H9 (cell line): ENCODE measurements around the gene ANKRD49. TPM values are rescaled to one million over a fixed set of nuclear protein-coding genes. Genes with fewer than 3 reads are reported as not detected.

Source experiments
- DNase-seq: peaks from one replicate; pipeline ENCODE4 v3.0.0-alpha.2; 2017
- H2AFZ ChIP-seq: one replicate; pipeline ENCODE4 v1.6.1; 2013; ENCODE audit warnings: mild to moderate bottlenecking, low read length, control low read depth, moderate library complexity
- H2AK5ac ChIP-seq: 2 replicates; pipeline ENCODE4 v1.6.1; 2013; ENCODE audit warnings: low read length, control low read depth, mixed read lengths; ENCODE audit not compliant: insufficient read length
- H2BK120ac ChIP-seq: one replicate; pipeline ENCODE4 v1.6.1; 2013; ENCODE audit warnings: low read depth, mild to moderate bottlenecking, low read length, control low read depth, inconsistent platforms; ENCODE audit not compliant: poor library complexity, severe bottlenecking
- H2BK12ac ChIP-seq: 2 replicates; pipeline ENCODE4 v1.6.1; 2013; ENCODE audit warnings: low read length, control low read depth, mixed read lengths, low read depth; ENCODE audit not compliant: insufficient read length
- H2BK15ac ChIP-seq: 2 replicates; pipeline ENCODE4 v1.6.1; 2013; ENCODE audit warnings: low read depth, low read length, control low read depth
- H2BK20ac ChIP-seq: one replicate; pipeline ENCODE4 v1.6.1; 2013; ENCODE audit warnings: low read depth, mild to moderate bottlenecking, low read length, control low read depth, inconsistent platforms; ENCODE audit not compliant: poor library complexity, severe bottlenecking
- H2BK5ac ChIP-seq: 2 replicates; pipeline ENCODE4 v1.6.1; 2013; ENCODE audit warnings: low read length, control low read depth, mixed read lengths; ENCODE audit not compliant: insufficient read length
- H3K14ac ChIP-seq: 2 replicates; pipeline ENCODE4 v1.6.1; 2013; ENCODE audit warnings: low read length, control low read depth; ENCODE audit not compliant: insufficient read depth
- H3K18ac ChIP-seq: 2 replicates; pipeline ENCODE4 v1.6.1; 2013; ENCODE audit warnings: low read depth, mild to moderate bottlenecking, mixed read lengths, low read length, control low read depth; ENCODE audit not compliant: insufficient read length
- H3K23ac ChIP-seq: 2 replicates; pipeline ENCODE4 v1.6.1; 2013; ENCODE audit warnings: low read length, control low read depth, mixed read lengths, low read depth; ENCODE audit not compliant: insufficient read length
- H3K23me2 ChIP-seq: 2 replicates; pipeline ENCODE4 v1.6.1; 2013; ENCODE audit warnings: low read depth, mild to moderate bottlenecking, mixed read lengths, low read length, control low read depth; ENCODE audit not compliant: insufficient read length, poor library complexity, severe bottlenecking
- H3K27ac ChIP-seq: 2 replicates; pipeline ENCODE4 v1.5.1; 2013; ENCODE audit warnings: low read length, control low read depth, mixed read lengths, low read depth; ENCODE audit not compliant: insufficient read length
- H3K27me3 ChIP-seq: 2 replicates; pipeline ENCODE4 v1.6.1; 2013; ENCODE audit warnings: low read length, control low read depth, inconsistent platforms; ENCODE audit not compliant: insufficient read depth
- H3K4ac ChIP-seq: 2 replicates; pipeline ENCODE4 v1.6.1; 2013; ENCODE audit warnings: low read depth, mild to moderate bottlenecking, control low read depth, inconsistent platforms, low read length, moderate library complexity
- H3K4me1 ChIP-seq: 2 replicates; pipeline ENCODE4 v1.6.1; 2013; ENCODE audit warnings: low read length, control low read depth, inconsistent platforms; ENCODE audit not compliant: insufficient read depth
- H3K4me2 ChIP-seq: 2 replicates; pipeline ENCODE4 v1.6.1; 2013; ENCODE audit warnings: low read length, control low read depth, mixed read lengths; ENCODE audit not compliant: insufficient read length, insufficient read depth
- H3K56ac ChIP-seq: 2 replicates; pipeline ENCODE4 v1.6.1; 2013; ENCODE audit warnings: low read depth, mild to moderate bottlenecking, mixed read lengths, low read length, control low read depth; ENCODE audit not compliant: insufficient read length
- H3K79me1 ChIP-seq: 2 replicates; pipeline ENCODE4 v1.6.1; 2013; ENCODE audit warnings: low read depth, mild to moderate bottlenecking, moderate library complexity, low read length, control low read depth, inconsistent platforms; ENCODE audit not compliant: insufficient read depth, poor library complexity, severe bottlenecking
- H3K79me2 ChIP-seq: 2 replicates; pipeline ENCODE4 v1.6.1; 2013; ENCODE audit warnings: low read length, control low read depth, inconsistent platforms; ENCODE audit not compliant: insufficient read depth
- H3K9ac ChIP-seq: 2 replicates; pipeline ENCODE4 v1.6.1; 2013; ENCODE audit warnings: low read length, control low read depth, mixed read lengths; ENCODE audit not compliant: insufficient read length; ENCODE audit errors: extremely low read depth
- H3K9me3 ChIP-seq: one replicate; pipeline ENCODE4 v1.6.1; 2013; ENCODE audit warnings: low read depth, low read length, inconsistent platforms; ENCODE audit not compliant: control insufficient read depth
- H3T11ph ChIP-seq: one replicate; pipeline ENCODE4 v1.6.1; 2013; ENCODE audit warnings: mild to moderate bottlenecking, low read length, control low read depth, inconsistent platforms
- H4K20me1 ChIP-seq: one replicate; pipeline ENCODE4 v1.6.1; 2013; ENCODE audit not compliant: control insufficient read depth, insufficient read length, insufficient read depth
- H4K5ac ChIP-seq: 2 replicates; pipeline ENCODE4 v1.6.1; 2013; ENCODE audit warnings: low read depth, mild to moderate bottlenecking, mixed read lengths, low read length, control low read depth; ENCODE audit not compliant: insufficient read length
- H4K8ac ChIP-seq: replicated peaks from 2 replicates; pipeline ENCODE4 v1.6.1; 2013; ENCODE audit warnings: low read length, control low read depth, mixed read lengths, low read depth; ENCODE audit not compliant: insufficient read length
- H4K91ac ChIP-seq: 2 replicates; pipeline ENCODE4 v1.6.1; 2013; ENCODE audit warnings: low read depth, mild to moderate bottlenecking, moderate library complexity, mixed read lengths, low read length, control low read depth; ENCODE audit not compliant: insufficient read length
- H3K27ac Mint-ChIP-seq, 3 experiments: 2 replicates in 2 of 3; 3 replicates in 1 of 3; pipeline ENCODE4 v1.8.0; 2020 to 2021; ENCODE audit warnings: mixed read lengths in 3 of 3, mild to moderate bottlenecking in 1 of 3, moderate library complexity in 1 of 3
- H3K27me3 Mint-ChIP-seq: 2 replicates; pipeline ENCODE4 v1.8.0; 2021; ENCODE audit warnings: low read depth, mild to moderate bottlenecking, moderate library complexity, mixed read lengths
- H3K36me3 Mint-ChIP-seq, 3 experiments: 2 replicates in 2 of 3; 3 replicates in 1 of 3; pipeline ENCODE4 v1.8.0; 2020 to 2021; ENCODE audit warnings: low read depth in 3 of 3, mixed read lengths in 3 of 3; ENCODE audit not compliant: insufficient read depth in 1 of 3
- H3K4me1 Mint-ChIP-seq, 2 experiments: 2 replicates each; pipeline ENCODE4 v1.8.0; 2020; ENCODE audit warnings: mixed read lengths in 2 of 2
- H3K4me3 Mint-ChIP-seq, 2 experiments: 2 replicates in 1 of 2; 3 replicates in 1 of 2; pipeline ENCODE4 v1.8.0; 2020 to 2021; ENCODE audit warnings: mild to moderate bottlenecking in 2 of 2, mixed read lengths in 2 of 2, moderate library complexity in 1 of 2
- H3K9me3 Mint-ChIP-seq, 2 experiments: 2 replicates in 1 of 2; 3 replicates in 1 of 2; pipeline ENCODE4 v1.8.0; 2020; ENCODE audit warnings: mild to moderate bottlenecking in 2 of 2, mixed read lengths in 2 of 2, moderate library complexity in 1 of 2
- CTCF ChIP-seq: fragments of 200-600 bp; sonication (generic); conservative IDR thresholded peaks from 3 replicates; pipeline ENCODE4 v1.8.0; 2021; ENCODE audit warnings: antibody characterized with exemption, mild to moderate bottlenecking
- WGBS: extraction: QIAGEN DNeasy Blood & Tissue Kit; methylation state at CpG from one replicate; pipeline ENCODE4 v1.1.7; 2013; ENCODE audit warnings: missing lambda C conversion rate, low lambda C conversion rate, mixed read lengths; ENCODE audit not compliant: insufficient read length; ENCODE audit errors: extremely low coverage; 5-methylcytosine and 5-hydroxymethylcytosine counted together
- total RNA-seq: library from RNA; stranded (reverse); gene quantifications from 2 replicates; pipeline ENCODE4 v1.2.1, GENCODE V29; 2021

Gene ANKRD49
- total RNA-seq, 1 experiment from 2014 or later: 13.8 TPM

- Histone ChIP-seq H3K18ac (no peak overlapping the region), H3K23ac (no peak overlapping the region), H4K8ac (no peak overlapping the region), H3K23me2 (no peaks in the 10 kb centered on the region), H3K56ac (no peak overlapping the region), H3K27ac (peak overlapping the region; percentile 35), H2BK5ac (no peak overlapping the region), H3K9ac (no peak overlapping the region), H3K27me3 (no peaks in the 10 kb centered on the region), H2AK5ac (no peak overlapping the region), H3K4ac (no peak overlapping the region), H2AFZ (no peak overlapping the region), H3K14ac (no peak overlapping the region), H3K79me1 (no peaks in the 10 kb centered on the region), H3K4me1 (peaks cover 11% of the 10 kb centered on the region; the same call in 1 of the 2 replicates), H4K91ac (no peak overlapping the region), H2BK120ac (no peak overlapping the region), H3K79me2 (no peaks in the 10 kb centered on the region), H3K9me3 (no peaks in the 10 kb centered on the region), H2BK12ac (no peak overlapping the region), H3K4me2 (peak overlapping the region; percentile 19), H2BK20ac (no peak overlapping the region), H2BK15ac (no peak overlapping the region), H4K20me1 (no peaks in the 10 kb centered on the region), H4K5ac (no peak overlapping the region), H3T11ph (no peak overlapping the region)
- no peak for TF ChIP-seq CTCF
- H3K4me3 Mint-ChIP-seq: no peak overlapping the region
- peak overlapping the region; percentile 2 to 87 (median 51); a peak in 6 of 7 replicates for H3K27ac Mint-ChIP-seq
- no CpG with 5 or more reads among the region's 3 CpGs for WGBS
- peaks cover 19 to 20% of the 10 kb centered on the region in 2 experiments for H3K4me1 Mint-ChIP-seq
- no peaks in the 10 kb centered on the region for H3K9me3 Mint-ChIP-seq
- DNase-seq: no peak
- H3K36me3 Mint-ChIP-seq: peaks cover 1 to 41% (median 36%) of the 10 kb centered on the region in 3 experiments; a peak in 6 of 7 replicates
- H3K27me3 Mint-ChIP-seq: no peaks in the 10 kb centered on the region
Measured at GRCh38 chr11:94472916-94473799, 20.6 kb upstream of the ANKRD49 start.
